RWPE1 (cell line): ENCODE measurements around the gene SDHAF4.
A peak's percentile ranks its signal among the peaks of the same experiment; 100 is the strongest.

Source experiments
- CTCF ChIA-PET: fragments of 350-600 bp; sonication (Branson Sonifier 250); formaldehyde crosslinking; extraction: SDS; loops from one replicate; lab custom pipeline; 2021; lab: Yijun Ruan, JAX
- POLR2A ChIA-PET: fragments of 400-600 bp; formaldehyde crosslinking; extraction: SDS; loops from one replicate; lab custom pipeline; 2020; ENCODE audit warnings: antibody characterized with exemption; ENCODE audit not compliant: low non-redundant PET; lab: Yijun Ruan, JAX
- DNase-seq: peaks from one replicate; pipeline ENCODE4 v3.0.0; 2012; ENCODE audit warnings: low spot score
- H3K27ac ChIP-seq: fragments of 450-650 bp; 2 replicates; pipeline ENCODE4 v1.5.1; 2017
- CTCF ChIP-seq: fragments of 450-650 bp; conservative IDR thresholded peaks from 2 replicates; pipeline ENCODE4 v1.5.1; 2017; ENCODE audit warnings: low read depth, mild to moderate bottlenecking

SDHAF4 gene

GRCh38 chr6:70566751-70567382 is at the start of gene SDHAF4:
Gene SDHAF4 (plus strand): TSS chr6:70566930. CDS start chr6:70566941, 11 bp downstream.
- no peak for TF ChIP-seq CTCF
- ChIA-PET CTCF (interaction anchor here (0.6 to 1.0 kb wide), 2 partner anchors 257 to 346 kb away, joined by 3 read pairs; no protein-coding TSS in a partner anchor), POLR2A (interaction anchor here (1.2 kb wide), 1 partner anchor 101 kb away, joined by 6 read pairs; the partner anchor contains the start of gene SMAP1)
- DNase-seq = peak; percentile 97
- peak within 1 kb of the TSS; percentile 76 for H3K27ac ChIP-seq

- ChIA-PET POLR2A (no interaction called here), CTCF (interaction anchor here (0.6 kb wide), 1 partner anchor 209 kb away, joined by 3 read pairs; no protein-coding TSS in a partner anchor)
- no peak for TF ChIP-seq CTCF
- H3K27ac ChIP-seq = no peak overlapping the region
- no peak for DNase-seq
Measured at GRCh38 chr6:70518723-70519122, 48.0 kb upstream of the SDHAF4 start.

GRCh38 chr6:70520575-70520974 is 46.2 kb upstream of the SDHAF4 start:
- CTCF ChIA-PET = interaction anchor here (0.5 to 1.1 kb wide), 5 partner anchors 19 to 364 kb away, joined by 3 to 8 read pairs (median 4); no protein-coding TSS in a partner anchor
- no peak overlapping the region for H3K27ac ChIP-seq
- no peak; the same call in 1 of the 2 replicates for TF ChIP-seq CTCF
- POLR2A ChIA-PET = no interaction called here
- no peak for DNase-seq

GRCh38 chr6:70524721-70525286 is 41.9 kb upstream of the SDHAF4 start:
- CTCF ChIA-PET = no interaction called here
- POLR2A ChIA-PET = no interaction called here
- no peak for DNase-seq
- H3K27ac ChIP-seq = no peak overlapping the region
- no peak for TF ChIP-seq CTCF

GRCh38 chr6:70527071-70527737 is 39.5 kb upstream of the SDHAF4 start:
- ChIA-PET CTCF (interaction anchor here (0.6 to 0.7 kb wide), 2 partner anchors 150 to 159 kb away, joined by 3 to 4 read pairs; no protein-coding TSS in a partner anchor), POLR2A (no interaction called here)
- DNase-seq = no peak
- TF ChIP-seq CTCF = no peak
- no peak overlapping the region for H3K27ac ChIP-seq

- no peak overlapping the region for H3K27ac ChIP-seq
Measured at GRCh38 chr6:70530023-70530422, 36.7 kb upstream of the SDHAF4 start.

More at GRCh38 chr6:70530023-70530422, 36.7 kb upstream of the SDHAF4 start:
- CTCF ChIA-PET = no interaction called here
- TF ChIP-seq CTCF = no peak
- POLR2A ChIA-PET = no interaction called here
- no peak for DNase-seq
